ENCODE results near the gene PON2.

Gene PON2

DNA sequence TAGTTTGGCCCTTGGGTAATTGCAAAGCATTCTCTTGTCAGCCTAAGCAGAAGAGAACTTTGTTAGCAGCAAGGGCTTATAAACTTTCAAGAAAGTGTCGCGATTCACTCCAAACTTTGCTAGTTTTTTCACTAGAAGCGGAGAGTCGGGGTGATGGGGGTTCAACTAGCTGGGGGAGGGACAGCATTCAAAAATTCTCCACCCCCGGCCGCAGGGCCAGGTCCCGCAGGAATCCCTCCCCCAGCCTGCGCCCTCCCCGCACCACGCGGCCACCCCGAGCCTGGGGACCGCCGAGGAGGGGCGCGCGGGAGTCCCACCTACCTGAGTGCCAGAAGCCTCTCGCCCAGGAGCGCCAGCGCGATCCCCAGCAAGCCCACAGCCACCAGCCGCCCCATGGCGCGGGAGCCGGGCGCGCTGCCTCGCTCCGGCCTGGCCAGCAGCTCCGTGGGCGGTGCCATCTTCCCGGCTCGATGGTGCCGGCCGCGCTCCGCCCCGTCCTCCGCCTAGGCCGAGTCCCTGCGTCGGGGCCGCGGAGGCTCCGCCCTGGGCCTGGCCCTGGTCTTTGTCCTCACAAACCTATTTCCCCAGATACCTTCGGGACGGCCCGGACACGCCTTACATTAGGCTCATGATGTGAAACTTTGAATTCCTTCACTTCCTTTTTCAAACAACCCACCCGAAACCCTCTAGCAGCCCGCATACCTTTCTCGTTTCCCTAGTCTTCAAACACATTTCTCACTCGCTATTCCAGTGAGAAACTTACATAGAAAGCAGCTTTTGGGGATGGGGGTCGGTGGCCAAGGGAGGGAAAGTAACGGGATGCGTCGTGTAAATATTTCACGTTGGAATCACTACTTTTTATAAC lies at the start of gene PON2:
PON2 (minus strand) TSS at position 472 of the 865 bp plus-strand sequence; CDS start at position 395, 77 bp downstream.
- TF ChIP-seq, protein P1, sequence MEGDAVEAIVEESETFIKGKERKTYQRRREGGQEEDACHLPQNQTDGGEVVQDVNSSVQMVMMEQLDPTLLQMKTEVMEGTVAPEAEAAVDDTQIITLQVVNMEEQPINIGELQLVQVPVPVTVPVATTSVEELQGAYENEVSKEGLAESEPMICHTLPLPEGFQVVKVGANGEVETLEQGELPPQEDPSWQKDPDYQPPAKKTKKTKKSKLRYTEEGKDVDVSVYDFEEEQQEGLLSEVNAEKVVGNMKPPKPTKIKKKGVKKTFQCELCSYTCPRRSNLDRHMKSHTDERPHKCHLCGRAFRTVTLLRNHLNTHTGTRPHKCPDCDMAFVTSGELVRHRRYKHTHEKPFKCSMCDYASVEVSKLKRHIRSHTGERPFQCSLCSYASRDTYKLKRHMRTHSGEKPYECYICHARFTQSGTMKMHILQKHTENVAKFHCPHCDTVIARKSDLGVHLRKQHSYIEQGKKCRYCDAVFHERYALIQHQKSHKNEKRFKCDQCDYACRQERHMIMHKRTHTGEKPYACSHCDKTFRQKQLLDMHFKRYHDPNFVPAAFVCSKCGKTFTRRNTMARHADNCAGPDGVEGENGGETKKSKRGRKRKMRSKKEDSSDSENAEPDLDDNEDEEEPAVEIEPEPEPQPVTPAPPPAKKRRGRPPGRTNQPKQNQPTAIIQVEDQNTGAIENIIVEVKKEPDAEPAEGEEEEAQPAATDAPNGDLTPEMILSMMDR (IDR thresholded peaks at IDR 0.05; ENCODE audit: insufficient read depth, low read length, poor library complexity, severe bottlenecking), result no peak
- TF ChIP-seq EZH2phosphoT487 (conservative IDR thresholded peaks at IDR 0.05; ENCODE audit: low read length), result no peak
- Histone ChIP-seq H3K79me2 (ENCODE audit: insufficient read depth, low read length) (no peaks in the 10 kb centered on the region), H3K9me2 (replicated peaks; ENCODE audit: insufficient read depth, low read length) (no peaks in the 10 kb centered on the region), H2AFZ (ENCODE audit: low read depth, low read length, severe bottlenecking) (peak within 1 kb of the TSS; percentile 33), H3K36me3 (ENCODE audit: low read length) (no peaks in the 10 kb centered on the region), H3K27ac (ENCODE audit: low read depth, low read length) (no peak within 1 kb of the TSS), H3F3A (ENCODE audit: insufficient read depth) (no peaks in the 10 kb centered on the region), H3K9me3 (ENCODE audit: insufficient read depth, low read length) (no peaks in the 10 kb centered on the region), H3K9ac (ENCODE audit: low read length) (peak within 1 kb of the TSS; percentile 27; the same call in 1 of the 2 replicates), H4K20me1 (ENCODE audit: low read depth, low read length) (no peaks in the 10 kb centered on the region), H3K4me3 (ENCODE audit: insufficient read depth, low read length, poor library complexity, severe bottlenecking) (peak within 1 kb of the TSS; percentile 23), H3K27me3 (ENCODE audit: low read length) (no peaks in the 10 kb centered on the region), H3K4me2 (ENCODE audit: low read depth, low read length, poor library complexity, severe bottlenecking) (peak within 1 kb of the TSS; percentile 35)

DNA sequence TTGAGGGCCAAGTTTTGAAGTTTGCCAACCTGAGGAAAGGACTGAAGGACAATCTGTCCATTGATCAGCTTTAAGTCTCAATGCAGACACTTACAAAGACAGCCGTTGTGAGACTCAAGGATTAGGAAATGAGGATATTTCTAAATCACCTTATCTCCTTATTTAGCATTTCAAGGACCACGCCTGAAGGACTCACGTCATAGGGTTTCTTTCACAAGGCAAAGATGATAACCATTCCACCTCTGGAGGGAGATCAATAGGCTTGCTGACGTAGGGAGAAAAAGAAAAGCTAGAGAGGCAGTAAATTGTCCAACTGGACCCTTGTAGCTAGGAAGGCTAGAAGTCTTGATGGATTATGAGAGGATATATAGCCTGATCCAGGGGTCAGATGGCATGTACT lies 47.6 kb upstream of the PON2 start:
- H3K9ac ChIP-seq (ENCODE audit: low read length), result no peak overlapping the region
- H3K27ac ChIP-seq (ENCODE audit: low read depth, low read length), result no peak overlapping the region
- no peaks in the 10 kb centered on the region for H3K79me2 ChIP-seq (ENCODE audit: insufficient read depth, low read length)
- no peaks in the 10 kb centered on the region for H3F3A ChIP-seq (ENCODE audit: insufficient read depth)
- no peak overlapping the region for H3K4me3 ChIP-seq (ENCODE audit: insufficient read depth, low read length, poor library complexity, severe bottlenecking)
- TF ChIP-seq EZH2phosphoT487 (conservative IDR thresholded peaks at IDR 0.05; ENCODE audit: low read length), result no peak
- TF ChIP-seq, protein P1 (IDR thresholded peaks at IDR 0.05; ENCODE audit: insufficient read depth, low read length, poor library complexity, severe bottlenecking), result no peak
- H3K4me2 ChIP-seq (ENCODE audit: low read depth, low read length, poor library complexity, severe bottlenecking), result no peak overlapping the region
- H3K27me3 ChIP-seq (ENCODE audit: low read length), result no peaks in the 10 kb centered on the region
- no peaks in the 10 kb centered on the region for H4K20me1 ChIP-seq (ENCODE audit: low read depth, low read length)
- no peak overlapping the region for H2AFZ ChIP-seq (ENCODE audit: low read depth, low read length, severe bottlenecking)
- no peaks in the 10 kb centered on the region for H3K9me2 ChIP-seq (replicated peaks; ENCODE audit: insufficient read depth, low read length)
- no peaks in the 10 kb centered on the region for H3K36me3 ChIP-seq (ENCODE audit: low read length)
- no peaks in the 10 kb centered on the region for H3K9me3 ChIP-seq (ENCODE audit: insufficient read depth, low read length)

DNA sequence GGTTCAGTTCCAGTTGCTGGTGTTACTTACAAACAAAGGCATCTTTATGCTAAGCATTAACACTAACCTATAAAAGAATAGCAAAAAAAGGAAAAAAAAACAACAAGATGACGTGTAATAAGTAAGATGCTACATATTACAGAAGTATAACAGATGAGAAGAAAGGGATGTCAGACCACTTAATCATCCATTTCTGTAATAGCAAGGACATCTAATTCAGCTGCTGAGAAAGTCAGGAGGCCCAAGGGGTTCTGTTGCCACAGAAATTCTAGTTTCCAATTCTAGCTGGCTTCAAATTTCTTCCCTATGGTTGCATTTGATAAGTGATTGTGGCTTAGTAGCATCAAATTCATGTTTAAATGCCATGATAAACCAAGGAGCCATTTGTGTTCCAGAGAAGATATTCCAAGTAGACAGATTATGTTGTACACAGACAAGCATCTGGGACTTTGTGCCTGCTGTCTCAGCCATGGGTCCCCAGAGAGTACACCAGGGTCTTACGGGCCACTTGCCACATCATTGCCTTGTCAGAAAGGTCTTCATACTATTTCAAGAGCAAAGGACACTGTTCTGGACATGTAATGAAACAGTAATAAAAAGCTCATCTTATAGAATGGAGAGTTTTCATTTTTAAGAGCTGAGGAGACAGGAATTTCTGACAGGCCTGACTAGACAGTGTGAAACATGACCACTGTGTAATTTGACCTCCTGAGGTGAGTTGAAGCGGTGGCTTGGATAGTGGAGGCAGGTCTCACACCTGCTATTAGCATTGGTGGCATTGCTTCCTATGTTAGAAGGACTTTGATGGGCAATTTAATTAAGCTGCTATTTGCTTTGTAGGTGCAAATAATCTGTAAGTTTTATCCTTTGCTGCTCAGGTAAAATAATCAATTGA lies 46.7 kb upstream of the PON2 start:
- no peak for TF ChIP-seq EZH2phosphoT487 (conservative IDR thresholded peaks at IDR 0.05; ENCODE audit: low read length)
- TF ChIP-seq, protein P1 (IDR thresholded peaks at IDR 0.05; ENCODE audit: insufficient read depth, low read length, poor library complexity, severe bottlenecking), result no peak
- Histone ChIP-seq H3K79me2 (ENCODE audit: insufficient read depth, low read length) (no peaks in the 10 kb centered on the region), H3K27ac (ENCODE audit: low read depth, low read length) (no peak overlapping the region), H3K9me3 (ENCODE audit: insufficient read depth, low read length) (no peaks in the 10 kb centered on the region), H3K9me2 (replicated peaks; ENCODE audit: insufficient read depth, low read length) (no peaks in the 10 kb centered on the region), H3K9ac (ENCODE audit: low read length) (no peak overlapping the region), H3K36me3 (ENCODE audit: low read length) (no peaks in the 10 kb centered on the region), H2AFZ (ENCODE audit: low read depth, low read length, severe bottlenecking) (no peak overlapping the region), H3K4me3 (ENCODE audit: insufficient read depth, low read length, poor library complexity, severe bottlenecking) (no peak overlapping the region), H3K27me3 (ENCODE audit: low read length) (no peaks in the 10 kb centered on the region), H3F3A (ENCODE audit: insufficient read depth) (no peaks in the 10 kb centered on the region), H3K4me2 (ENCODE audit: low read depth, low read length, poor library complexity, severe bottlenecking) (no peak overlapping the region), H4K20me1 (ENCODE audit: low read depth, low read length) (no peaks in the 10 kb centered on the region)
